Fibroblast of the aortic adventitia (primary cell): ENCODE results near the gene CPED1. TPM values are rescaled to one million over a fixed set of nuclear protein-coding genes. Genes with fewer than 3 reads are reported as not detected.

ENCODE experiments used
- DNase-seq: peaks from one replicate; pipeline ENCODE4 v3.0.0-alpha.2; 2010; ENCODE audit warnings: low read depth
- H3K4me3 ChIP-seq: 2 replicates; pipeline ENCODE4 v1.5.1; 2011; ENCODE audit warnings: low read depth, mild to moderate bottlenecking, control low read depth, low read length, moderate library complexity
- CTCF ChIP-seq: IDR thresholded peaks from 2 replicates; pipeline ENCODE4 v1.5.1; 2011; ENCODE audit warnings: mild to moderate bottlenecking, low read length, control low read depth, inconsistent platforms; ENCODE audit not compliant: insufficient read depth
- total RNA-seq: library from RNA; depleted of rRNA; stranded (reverse); fragments of >200 nt; gene quantifications from 2 replicates; pipeline ENCODE4 v1.2.3, GENCODE V29; 2012; ENCODE audit warnings: low replicate concordance

The CPED1 gene
- total RNA-seq, 1 donor = 119 TPM

GRCh38 chr7:121279822-121280221 lies 291.3 kb downstream of the CPED1 start:
- no peak overlapping the region for H3K4me3 ChIP-seq

DNA sequence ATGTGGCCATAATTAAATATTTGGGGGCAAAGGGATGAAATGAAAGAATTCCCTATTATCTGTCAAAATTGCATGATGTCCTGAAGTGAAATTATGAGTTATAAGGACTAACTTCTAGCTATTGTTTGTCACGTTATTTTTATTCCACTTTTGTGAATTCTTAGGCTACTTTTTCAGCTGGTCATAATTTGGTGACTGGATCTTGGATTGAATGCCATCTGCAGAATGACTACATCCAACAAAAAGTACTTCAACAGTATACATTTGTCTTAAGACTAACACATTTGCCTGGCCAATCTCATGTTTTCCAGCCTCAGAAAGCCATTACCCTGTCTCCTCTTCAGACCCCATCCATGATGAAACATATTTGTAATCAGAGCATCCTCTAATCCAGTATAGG lies 292.1 kb downstream of the CPED1 start:
- TF ChIP-seq CTCF = no peak
- DNase-seq = no peak
- no peak overlapping the region for H3K4me3 ChIP-seq

More at GRCh38 chr7:121279822-121280221, 291.3 kb downstream of the CPED1 start:
- TF ChIP-seq CTCF = no peak
- DNase-seq = no peak

DNA sequence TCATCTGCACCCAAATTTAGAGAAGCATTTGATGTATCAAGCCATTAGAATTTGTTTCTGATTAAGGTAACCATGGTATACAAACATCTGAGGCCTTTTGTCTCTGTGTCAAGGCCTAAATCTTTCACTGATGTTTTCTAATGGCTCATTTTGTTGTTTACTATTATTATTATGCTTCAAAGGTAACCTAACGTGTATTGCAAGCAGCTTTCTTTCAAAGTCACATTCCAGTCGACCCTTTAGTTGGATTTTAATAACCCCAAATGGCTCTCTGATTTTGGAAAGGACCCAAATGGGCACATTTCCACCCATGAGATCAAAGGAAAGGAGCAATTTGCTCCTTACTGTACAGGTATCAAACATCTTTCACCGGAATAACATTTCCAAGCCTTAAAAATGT lies 293.6 kb downstream of the CPED1 start:
- TF ChIP-seq CTCF = no peak
- no peak overlapping the region for H3K4me3 ChIP-seq
- no peak for DNase-seq

DNA sequence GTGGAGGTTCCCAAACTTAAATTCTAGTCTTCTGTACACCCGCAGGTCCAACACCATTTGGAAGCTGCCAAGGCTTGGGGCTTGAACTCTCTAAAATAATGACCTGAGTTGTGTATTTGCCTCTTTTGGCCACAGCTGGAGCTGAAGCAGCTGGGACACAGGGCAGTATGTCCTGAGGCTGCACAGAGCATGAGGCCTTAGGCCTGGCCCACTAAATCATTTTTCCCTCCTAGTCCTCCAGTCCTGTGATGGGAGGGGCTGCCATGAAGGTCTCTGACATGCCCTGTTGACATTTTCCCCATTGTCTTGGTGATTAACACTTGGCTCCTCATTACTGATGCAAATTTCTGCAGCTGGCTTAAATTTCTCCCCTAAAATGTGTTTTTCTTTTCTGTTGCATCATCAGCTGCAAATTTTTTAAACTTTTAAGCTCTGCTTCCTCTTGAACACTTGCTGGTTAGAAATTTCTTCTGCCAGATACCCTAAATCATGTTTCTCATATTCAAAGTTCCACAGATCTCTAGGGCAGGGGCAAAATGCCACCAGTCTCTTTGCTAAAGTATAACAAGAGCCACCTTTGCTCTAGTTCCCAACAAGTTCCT lies 296.7 kb downstream of the CPED1 start:
- H3K4me3 ChIP-seq = no peak overlapping the region
- TF ChIP-seq CTCF = no peak
- no peak for DNase-seq

DNA sequence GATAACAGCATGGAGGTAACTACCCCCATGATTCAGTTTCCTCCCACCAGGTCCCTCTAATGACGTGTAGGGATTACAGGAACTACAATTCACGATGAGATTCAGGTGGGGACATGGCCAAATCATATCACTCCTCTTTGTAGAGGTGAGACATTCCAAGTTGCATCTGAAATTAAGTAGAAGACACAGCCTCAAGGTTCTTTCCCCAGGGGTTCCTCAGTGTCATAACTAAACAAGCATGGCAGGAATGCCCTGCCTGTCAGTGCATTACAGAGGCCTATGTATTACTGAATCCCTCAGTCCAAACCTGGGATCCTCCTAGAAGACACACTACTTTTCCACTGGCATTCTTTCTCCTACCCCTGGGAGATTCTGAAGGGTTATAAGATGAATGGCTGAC lies 297.7 kb downstream of the CPED1 start:
- H3K4me3 ChIP-seq = no peak overlapping the region
- no peak for DNase-seq
- TF ChIP-seq CTCF = no peak

DNA sequence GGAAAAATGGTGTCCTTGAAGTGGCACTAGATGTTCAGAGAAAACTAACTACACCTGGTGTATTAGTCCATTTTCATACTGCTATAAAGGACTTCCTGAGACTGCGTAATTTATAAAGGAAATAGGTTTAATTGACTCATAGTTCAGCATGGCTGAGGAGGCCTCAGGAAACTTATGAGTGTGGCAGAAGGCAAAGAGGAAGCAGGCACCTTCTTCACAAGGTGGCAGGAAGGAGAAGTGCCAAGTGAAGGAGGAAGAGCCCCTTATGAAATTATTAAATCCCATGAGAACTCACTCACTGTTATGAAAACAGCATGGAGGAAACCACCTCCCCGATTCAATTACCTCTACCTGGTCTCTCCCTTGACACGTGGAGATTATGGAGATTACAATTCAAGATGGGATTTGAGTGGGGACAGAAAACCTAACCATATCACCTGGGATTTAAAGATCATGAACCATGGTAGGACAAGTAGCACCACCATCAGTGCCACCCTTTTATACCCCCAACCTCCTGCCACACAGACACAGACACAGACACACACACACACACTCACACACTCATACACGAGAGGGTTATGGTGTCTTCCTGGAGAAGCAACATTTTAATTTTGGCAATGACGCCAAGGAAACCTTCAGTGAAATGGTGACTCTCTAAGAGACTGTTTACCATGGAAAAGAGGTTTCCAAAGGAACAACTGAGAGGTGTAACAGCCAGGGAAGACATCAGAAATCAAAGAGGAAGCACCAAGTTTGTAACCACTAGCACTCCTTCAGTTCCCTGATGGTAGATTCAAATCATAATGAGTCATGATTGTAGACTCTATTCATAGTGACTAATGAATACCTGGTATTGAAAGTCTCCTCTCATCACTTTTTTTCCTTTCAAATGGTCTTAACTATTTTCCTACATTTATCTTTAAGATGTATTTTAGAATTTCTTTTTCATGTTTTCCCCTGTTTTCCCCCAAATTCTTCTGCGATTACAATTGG lies 298.5 kb downstream of the CPED1 start:
- no peak overlapping the region for H3K4me3 ChIP-seq
- no peak for TF ChIP-seq CTCF
- no peak for DNase-seq
